Right atrium auricular region (tissue), 2 donors: ENCODE data around the gene TRPM3. TPM values are rescaled to one million over a fixed set of nuclear protein-coding genes. Genes with fewer than 3 reads are reported as not detected.

Source experiments
- DNase-seq: peaks from one replicate; pipeline ENCODE4 v3.0.0-alpha.2; 2019; ENCODE audit warnings: low spot score
- H3K27ac ChIP-seq, 2 donors: fragments of 200-600 bp; sonication (generic); 1 replicate in 1 of 2; 2 replicates in 1 of 2; pipeline ENCODE4 v1.5.1; 2016 to 2019
- H3K27me3 ChIP-seq, 2 donors: fragments of 200-600 bp; sonication (generic); one replicate each; pipeline versions ENCODE4 v1.5.1 to v1.6.0; 2017 to 2019
- H3K36me3 ChIP-seq: fragments of 200-600 bp; sonication (generic); one replicate; pipeline ENCODE4 v1.5.1; 2016
- H3K4me1 ChIP-seq, 2 donors: fragments of 200-600 bp; sonication (generic); one replicate each; pipeline versions ENCODE4 v1.5.1 to v1.6.0; 2017 to 2019
- H3K4me3 ChIP-seq, 2 donors: fragments of 200-600 bp; sonication (generic); 1 replicate in 1 of 2; 2 replicates in 1 of 2; pipeline ENCODE4 v1.5.1; 2017 to 2019; ENCODE audit warnings: mild to moderate bottlenecking in 1 of 2, moderate library complexity in 1 of 2
- H3K9me3 ChIP-seq, 2 donors: fragments of 200-600 bp; sonication (generic); one replicate each; pipeline ENCODE4 v1.5.1; 2019
- CTCF ChIP-seq, 2 donors: fragments of 200-600 bp; sonication (generic); IDR thresholded peaks; one replicate each; pipeline ENCODE4 v1.5.1; 2019; ENCODE audit warnings: antibody characterized with exemption in 2 of 2
- total RNA-seq, 2 donors: library from RNA; depleted of rRNA; stranded (reverse); fragments of >200 nt; gene quantifications; one replicate each; pipeline ENCODE4 v1.1.0, GENCODE V29; 2016

The TRPM3 gene
- total RNA-seq, 2 donors from 2014 or later: 0.59 to 1.5 TPM

DNA sequence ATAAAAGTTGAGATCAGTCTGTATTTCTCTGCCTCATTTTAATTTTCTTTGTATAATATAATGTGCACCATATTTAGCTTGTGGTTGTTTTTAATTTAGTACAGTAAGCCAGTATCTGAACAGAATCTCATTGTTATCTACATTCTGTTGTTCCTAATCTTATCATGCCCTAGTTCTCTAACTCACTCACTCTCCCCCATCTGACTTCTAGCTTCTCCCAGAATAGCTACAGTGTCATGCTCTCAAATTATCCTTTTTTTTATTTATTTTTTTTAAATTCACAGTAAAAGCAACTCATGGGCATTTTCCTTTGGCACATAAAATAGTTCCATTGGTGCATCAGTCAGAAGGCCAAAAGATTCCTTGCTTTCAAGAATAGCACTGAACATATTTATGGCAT is 156.6 kb downstream of the TRPM3 start:
- no peak for TF ChIP-seq CTCF (IDR thresholded peaks at IDR 0.05)
- no peaks in the 10 kb centered on the region for H3K4me1 ChIP-seq
- no peaks in the 10 kb centered on the region for H3K36me3 ChIP-seq
- H3K27me3 ChIP-seq: no peaks in the 10 kb centered on the region
- no peak for DNase-seq
- H3K27ac ChIP-seq: no peak overlapping the region
- H3K9me3 ChIP-seq: no peaks in the 10 kb centered on the region
- H3K4me3 ChIP-seq: no peak overlapping the region

DNA sequence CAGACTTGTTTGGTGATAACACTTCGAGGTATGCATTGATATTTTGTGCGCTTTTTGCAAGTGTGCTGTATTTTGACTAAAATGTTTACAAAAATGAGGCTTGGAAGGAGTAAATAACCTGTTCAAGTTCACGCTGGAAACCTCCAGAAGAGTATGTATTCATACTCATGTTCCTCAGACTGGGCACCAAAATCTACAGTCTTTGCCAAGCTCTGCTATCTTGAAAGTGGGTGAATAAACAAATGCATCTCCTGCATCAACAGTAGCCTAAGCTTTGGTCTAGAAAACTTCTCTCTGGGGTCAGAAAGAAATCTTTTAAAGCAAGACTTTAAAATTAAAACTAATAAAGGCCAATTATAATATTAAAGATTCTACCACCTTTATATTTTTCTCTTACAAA is 157.9 kb downstream of the TRPM3 start:
- H3K36me3 ChIP-seq: no peaks in the 10 kb centered on the region
- no peaks in the 10 kb centered on the region for H3K4me1 ChIP-seq
- H3K4me3 ChIP-seq: no peak overlapping the region
- TF ChIP-seq CTCF (IDR thresholded peaks at IDR 0.05): no peak
- H3K9me3 ChIP-seq: no peaks in the 10 kb centered on the region
- DNase-seq: no peak
- H3K27ac ChIP-seq: no peak overlapping the region
- no peaks in the 10 kb centered on the region for H3K27me3 ChIP-seq

DNA sequence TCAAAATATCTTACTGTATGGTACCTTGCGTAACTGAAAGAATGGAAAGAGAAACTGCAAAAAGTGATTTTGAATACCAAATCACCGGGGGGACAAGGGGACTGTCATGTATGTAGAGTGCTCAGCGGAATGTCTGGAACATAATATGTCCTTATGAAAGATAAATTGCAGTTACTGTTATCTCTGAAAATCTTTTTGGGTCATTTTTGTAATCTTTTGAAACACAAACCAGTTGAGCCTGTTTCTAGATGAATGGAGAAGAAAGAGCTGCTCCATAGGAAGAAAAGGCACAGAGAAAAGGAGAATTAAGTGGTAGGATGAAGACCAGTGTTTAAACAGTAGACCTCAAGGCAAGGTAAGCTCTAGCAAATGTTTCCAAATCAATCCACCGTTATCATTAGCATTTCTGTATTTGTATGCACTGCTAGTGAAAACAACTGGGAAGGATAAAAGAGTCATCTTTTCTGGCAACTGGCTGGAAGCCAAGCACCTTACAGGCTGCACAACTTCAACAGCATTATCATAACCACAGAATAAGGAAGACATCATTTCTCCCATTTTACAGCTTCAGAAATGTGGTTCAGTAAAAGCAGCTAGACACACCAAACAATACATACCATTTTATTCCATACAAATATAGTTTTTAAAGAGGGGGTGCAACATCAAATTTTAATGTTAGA is 158.5 kb downstream of the TRPM3 start:
- DNase-seq: no peak
- Histone ChIP-seq H3K4me1 (no peaks in the 10 kb centered on the region), H3K27ac (no peak overlapping the region), H3K4me3 (no peak overlapping the region), H3K36me3 (no peaks in the 10 kb centered on the region), H3K9me3 (no peaks in the 10 kb centered on the region), H3K27me3 (no peaks in the 10 kb centered on the region)
- TF ChIP-seq CTCF (IDR thresholded peaks at IDR 0.05): no peak

DNA sequence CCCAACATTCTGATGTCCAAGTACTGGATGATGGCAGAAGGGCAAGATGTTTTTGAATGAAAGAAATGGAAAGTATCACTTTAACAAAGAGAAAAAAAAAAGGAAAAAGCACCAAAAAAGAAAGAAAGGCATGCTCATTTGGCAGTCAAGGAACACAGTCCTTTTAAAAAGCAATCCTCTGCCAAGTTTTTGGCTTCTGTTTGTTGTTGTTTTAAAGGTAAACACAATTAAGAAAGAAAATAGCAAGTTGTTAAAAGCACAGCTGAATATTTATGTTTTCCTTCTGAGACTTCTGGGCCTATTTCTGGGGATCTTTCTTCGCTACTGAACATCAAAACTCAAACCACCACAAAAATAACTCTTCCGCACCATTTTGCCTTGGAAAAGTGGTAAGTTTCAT is 162.1 kb downstream of the TRPM3 start:
- TF ChIP-seq CTCF (IDR thresholded peaks at IDR 0.05): no peak

DNA sequence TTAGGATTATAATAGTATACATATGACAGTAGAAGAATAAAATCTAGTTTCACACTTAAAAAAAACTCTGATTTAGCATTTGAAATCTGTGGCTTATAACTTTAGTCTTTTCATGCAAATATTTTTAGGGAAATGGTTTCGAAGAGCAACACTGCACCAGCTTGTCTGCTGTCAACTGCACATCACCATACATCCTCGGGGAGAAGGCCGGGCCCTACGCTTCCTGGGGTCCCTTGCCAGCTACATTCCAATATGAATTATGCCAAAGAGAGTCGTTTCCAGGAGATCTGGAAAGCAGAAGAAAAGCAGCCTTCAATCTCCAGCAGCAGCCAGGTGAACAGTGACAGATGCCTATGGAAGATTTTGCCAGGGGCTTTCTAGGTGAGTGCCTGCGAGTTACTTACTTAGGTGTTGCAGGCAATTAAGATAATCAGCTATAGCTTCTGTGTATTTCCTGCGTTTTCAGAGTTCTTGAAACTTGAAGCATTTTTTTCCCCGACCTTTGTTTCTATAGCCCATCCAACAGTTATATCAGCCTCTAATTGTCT is 166.8 kb downstream of the TRPM3 start:
- no peak overlapping the region for H3K27ac ChIP-seq
- no peaks in the 10 kb centered on the region for H3K36me3 ChIP-seq
- H3K4me3 ChIP-seq: no peak overlapping the region
- H3K27me3 ChIP-seq: no peaks in the 10 kb centered on the region
- DNase-seq: no peak
- H3K4me1 ChIP-seq: peaks cover 0 to 5% of the 10 kb centered on the region in 2 donors
- no peaks in the 10 kb centered on the region for H3K9me3 ChIP-seq
- no peak for TF ChIP-seq CTCF (IDR thresholded peaks at IDR 0.05)

More for the DNA sequence above, 162.1 kb downstream of the TRPM3 start:
- Histone ChIP-seq H3K9me3 (no peaks in the 10 kb centered on the region), H3K4me1 (peaks cover 0 to 4% of the 10 kb centered on the region in 2 donors), H3K4me3 (no peak overlapping the region), H3K27ac (no peak overlapping the region), H3K36me3 (no peaks in the 10 kb centered on the region), H3K27me3 (no peaks in the 10 kb centered on the region)
- DNase-seq: no peak

GRCh38 chr9:70954126-70954525 is 167.3 kb downstream of the TRPM3 start:
- no peak for TF ChIP-seq CTCF (IDR thresholded peaks at IDR 0.05)
- Histone ChIP-seq H3K27me3 (no peaks in the 10 kb centered on the region), H3K4me3 (no peak overlapping the region), H3K27ac (no peak overlapping the region), H3K4me1 (peaks cover 0 to 5% of the 10 kb centered on the region in 2 donors), H3K36me3 (no peaks in the 10 kb centered on the region), H3K9me3 (no peaks in the 10 kb centered on the region)
- DNase-seq: no peak
